ENCODE data around the gene ATAD3C.
"Not testable (repeated sequence)": the region's sequence is repeated elsewhere in the genome, so short reads cannot be mapped to it uniquely, and the experiment has no call there.

Gene ATAD3C

DNA sequence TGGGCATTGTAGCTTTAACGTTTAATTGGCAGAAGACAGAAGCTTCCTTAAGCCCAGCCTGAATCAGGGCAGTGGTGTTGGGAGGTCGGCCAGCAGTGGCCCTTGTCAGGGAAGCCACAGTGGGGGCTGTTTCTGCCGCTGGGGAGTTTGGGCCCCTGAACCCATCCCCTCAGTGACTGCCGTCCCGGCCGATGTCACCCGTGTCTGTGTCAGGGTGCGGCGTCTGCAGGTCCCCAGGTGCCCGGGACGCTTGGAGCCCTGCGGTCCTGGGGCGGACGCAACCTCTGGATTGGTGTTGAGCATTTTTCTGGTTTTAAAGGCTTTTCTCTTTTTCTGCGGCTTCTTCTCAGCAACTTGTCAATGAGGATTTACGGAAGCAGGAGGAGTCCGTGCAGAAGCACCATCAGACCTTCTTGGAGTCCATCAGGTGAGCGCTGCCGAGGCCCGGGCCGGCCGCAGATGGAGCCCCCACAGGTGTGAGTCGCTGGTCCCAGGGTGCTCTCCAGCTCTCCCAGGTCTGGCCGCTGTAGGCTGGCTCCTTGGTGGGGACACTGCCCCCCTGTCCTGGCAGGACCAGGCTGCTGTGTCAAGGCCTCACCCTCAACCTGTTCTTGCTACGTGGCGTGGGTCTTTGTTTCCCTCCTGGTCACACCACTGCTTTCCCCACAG is 2.3 kb downstream of the ATAD3C start:
- no peak for DNase-seq

GRCh38 chr1:1452365-1452739 is 2.9 kb downstream of the ATAD3C start:
- not testable (repeated sequence) for DNase-seq

DNA sequence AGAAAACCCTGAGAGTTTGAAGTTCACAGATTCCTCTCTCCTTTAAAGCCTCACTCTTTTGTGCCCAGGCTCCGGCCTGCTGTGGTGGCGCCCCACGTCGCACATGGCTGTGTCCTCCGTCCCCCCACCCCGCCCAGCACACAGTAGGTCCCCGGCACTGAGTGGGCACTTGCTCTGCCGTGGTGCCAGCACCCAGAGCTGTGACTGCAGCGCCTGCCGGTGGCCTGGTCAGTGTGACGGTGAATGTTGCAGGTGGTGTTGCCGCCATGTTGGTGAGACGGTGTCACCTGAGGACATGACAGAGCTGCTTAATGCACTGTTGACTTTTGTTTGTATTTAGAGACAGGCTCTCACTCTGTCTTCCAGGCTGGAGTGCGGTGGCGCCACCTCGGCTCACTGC is 3.4 kb downstream of the ATAD3C start:
- no peak for DNase-seq

GRCh38 chr1:1454286-1455056 is 5.0 kb downstream of the ATAD3C start:
- DNase-seq: not testable (repeated sequence)

DNA sequence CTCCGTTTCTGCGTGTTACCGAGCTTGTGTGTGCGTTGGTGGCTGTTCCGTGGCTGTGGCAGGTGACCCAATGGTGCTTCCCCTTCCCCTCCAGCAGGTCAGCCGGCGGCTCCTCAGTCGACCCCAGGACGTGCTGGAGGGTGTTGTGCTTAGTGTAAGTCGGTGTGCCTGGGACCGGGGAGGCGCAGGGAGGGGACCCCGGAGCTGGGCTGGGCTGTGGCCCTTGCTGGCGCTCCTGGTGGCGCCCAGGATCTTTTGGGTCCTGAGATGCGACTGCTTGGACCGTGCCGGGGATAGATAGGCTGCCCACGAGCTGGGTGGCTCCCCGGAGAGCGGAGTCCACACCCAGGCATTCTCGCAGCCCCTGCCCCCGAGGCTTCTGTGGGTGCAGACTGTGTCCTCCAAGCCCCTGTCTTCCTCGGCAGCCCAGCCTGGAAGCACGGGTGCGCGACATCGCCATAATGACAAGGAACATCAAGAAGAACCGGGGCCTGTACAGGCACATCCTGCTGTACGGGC is 5.9 kb downstream of the ATAD3C start:
- no peak for DNase-seq

- DNase-seq: not testable (repeated sequence)
Measured at GRCh38 chr1:1455934-1456333, 6.4 kb downstream of the ATAD3C start.

- DNase-seq: not testable (repeated sequence)
Measured at GRCh38 chr1:1456683-1457255, 7.3 kb downstream of the ATAD3C start.

DNA sequence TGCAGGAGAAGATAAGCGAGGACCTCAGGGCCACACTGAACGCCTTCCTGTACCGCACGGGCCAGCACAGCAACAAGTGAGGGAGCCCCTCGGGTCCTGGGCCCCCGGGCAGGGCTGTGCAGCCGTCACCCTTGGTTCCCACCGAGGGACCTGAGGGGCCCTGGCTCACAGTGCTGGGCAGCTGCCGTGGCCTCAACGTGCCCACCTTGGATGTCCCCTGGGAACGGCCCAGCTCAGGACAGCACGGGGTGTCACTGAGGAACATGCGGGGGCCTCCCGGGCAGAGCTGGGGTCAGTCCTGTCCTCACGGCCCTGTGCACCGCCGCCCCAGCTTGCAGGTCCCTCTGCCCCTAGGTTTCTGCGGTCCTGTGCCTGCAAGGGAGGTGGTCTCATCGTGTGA is 9.7 kb downstream of the ATAD3C start:
- DNase-seq: not testable (repeated sequence)

DNA sequence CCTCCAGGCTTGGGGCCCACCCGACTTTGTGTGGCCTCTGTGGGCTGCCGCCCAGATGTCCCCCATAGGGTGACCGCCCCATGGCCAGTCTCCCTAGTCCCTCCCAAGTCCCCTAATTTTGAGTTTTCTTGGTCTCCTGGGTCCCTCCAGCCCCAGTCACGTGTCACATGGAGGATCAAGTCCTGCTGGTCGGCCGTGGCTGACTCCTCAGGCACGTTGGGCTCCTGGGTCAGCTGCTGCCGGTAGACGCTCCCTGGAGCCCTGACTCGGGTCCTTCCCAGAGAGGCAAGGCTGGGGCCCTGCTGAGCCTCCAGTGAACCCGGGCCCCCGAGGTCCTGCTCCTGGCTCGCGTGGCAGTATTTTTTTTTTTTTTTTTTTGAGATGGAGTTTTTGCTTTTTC is 10.2 kb downstream of the ATAD3C start:
- DNase-seq: not testable (repeated sequence)

- no peak for DNase-seq
Measured at GRCh38 chr1:1460540-1461130, 11.1 kb downstream of the ATAD3C start.

GRCh38 chr1:1461721-1462317 is 12.3 kb downstream of the ATAD3C start:
- no peak for DNase-seq

DNA sequence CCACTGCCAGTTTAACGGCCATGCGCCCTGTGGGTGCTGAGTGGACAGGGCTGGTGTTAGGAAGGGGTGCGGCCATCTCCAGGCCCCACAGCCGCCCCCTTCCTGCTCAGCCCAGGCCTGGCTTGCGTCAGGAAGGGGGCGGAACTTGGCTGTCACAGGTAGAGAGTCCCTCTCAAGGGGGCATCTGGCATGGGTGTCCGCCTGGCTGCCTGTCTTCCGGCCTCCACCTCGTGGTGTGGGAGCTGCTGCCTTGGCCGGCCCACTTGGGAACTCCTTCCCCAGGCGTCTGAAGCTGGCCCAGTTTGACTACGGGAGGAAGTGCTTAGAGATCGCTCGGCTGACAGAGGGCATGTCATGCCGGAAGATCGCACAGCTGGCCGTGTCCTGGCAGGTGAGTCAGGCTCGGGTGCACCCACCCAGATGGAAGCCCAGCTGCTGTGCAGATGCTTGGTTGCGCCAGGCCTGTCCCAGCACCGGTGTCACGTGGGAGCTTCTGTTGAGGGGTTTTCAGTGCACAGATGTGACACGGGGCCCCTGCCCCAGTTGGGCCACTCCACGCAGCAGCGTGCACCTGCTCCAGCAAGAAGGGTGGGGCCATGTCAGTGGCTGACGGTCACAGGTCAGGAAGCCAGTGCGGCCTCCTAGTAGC is 13.0 kb downstream of the ATAD3C start:
- DNase-seq: peak; percentile 15 to 25 (median 20)

GRCh38 chr1:1463312-1463711 is 13.8 kb downstream of the ATAD3C start:
- DNase-seq: no peak

DNA sequence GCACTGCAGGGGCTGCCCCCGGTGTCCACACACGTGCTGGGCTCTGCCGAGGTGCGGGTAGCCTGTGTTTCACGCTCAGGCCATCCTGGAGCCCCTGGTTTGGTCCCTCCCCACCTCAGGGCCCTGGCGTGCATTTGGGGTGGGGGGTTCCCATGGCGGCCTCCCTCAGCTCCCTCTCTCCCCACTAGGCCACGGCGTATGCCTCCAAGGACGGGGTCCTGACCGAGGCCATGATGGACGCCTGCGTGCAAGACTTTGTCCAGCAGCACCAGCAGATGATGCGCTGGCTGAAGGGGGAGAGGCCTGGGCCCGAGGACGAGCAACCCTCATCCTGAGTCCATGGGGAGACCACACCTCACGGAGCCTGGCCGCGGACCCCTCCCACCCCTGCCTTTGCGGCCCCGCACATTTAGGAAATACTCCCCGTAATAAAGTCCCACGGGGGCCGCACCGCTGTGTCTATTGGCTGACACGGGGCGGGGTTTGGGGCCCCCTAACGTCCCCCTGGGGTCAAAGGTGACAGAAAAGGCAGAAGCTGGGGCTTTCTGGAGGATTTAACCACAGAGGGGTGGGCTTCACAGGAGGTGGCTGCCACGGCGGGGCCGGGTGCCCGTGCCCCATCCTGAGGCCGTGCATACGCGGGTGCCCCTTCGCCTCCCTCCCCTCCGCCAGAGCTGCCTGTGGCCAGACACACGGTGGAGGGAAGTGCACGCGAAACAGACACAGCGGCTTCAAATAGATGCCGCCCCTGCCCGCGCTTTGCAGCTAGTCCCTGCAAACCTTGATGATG is 18.9 kb downstream of the ATAD3C start:
- not testable (repeated sequence) for DNase-seq

DNA sequence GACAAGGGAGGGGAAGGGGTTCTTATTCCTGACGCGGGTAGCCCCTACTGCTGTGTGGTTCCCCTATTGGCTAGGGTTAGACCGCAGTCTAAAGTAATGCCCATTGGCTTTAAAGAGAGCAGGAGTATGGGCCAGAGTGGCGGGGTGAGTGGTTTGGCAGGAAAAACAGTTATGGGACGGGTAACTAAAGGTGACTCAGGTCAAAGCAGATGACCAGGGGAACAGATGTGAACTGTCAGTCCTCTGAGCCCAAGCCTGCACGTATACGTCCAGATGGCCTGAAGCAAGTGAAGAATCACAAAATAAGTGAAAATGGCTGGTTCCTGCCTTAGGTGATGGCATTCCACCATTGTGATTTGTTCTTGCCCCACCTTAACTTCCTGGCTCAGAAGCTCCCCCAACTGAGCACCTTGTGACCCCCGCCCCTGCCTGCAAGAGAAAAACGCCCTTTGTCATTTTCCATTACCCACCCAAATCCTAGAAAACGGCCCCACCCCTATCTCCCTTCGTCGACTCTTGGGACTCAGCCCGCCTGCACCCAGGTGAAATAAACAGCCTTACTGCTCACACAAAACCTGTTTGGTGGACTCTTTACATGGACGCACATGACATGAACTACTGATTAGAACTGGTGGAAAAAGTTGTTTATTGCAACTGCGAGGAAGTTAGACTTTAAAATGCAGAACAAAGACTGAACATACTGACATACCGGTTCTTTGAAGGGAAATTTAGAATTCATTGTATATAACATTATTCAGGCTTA is 21.3 kb downstream of the ATAD3C start:
- no peak for DNase-seq

GRCh38 chr1:1471389-1472052 is 22.0 kb downstream of the ATAD3C start, which contains the start of gene ATAD3B:
TSS of gene ATAD3B (plus strand) at chr1:1471765. CDS start at chr1:1471885, 120 bp downstream.
- DNase-seq: peak; percentile 95 to 97 (median 97)

DNA sequence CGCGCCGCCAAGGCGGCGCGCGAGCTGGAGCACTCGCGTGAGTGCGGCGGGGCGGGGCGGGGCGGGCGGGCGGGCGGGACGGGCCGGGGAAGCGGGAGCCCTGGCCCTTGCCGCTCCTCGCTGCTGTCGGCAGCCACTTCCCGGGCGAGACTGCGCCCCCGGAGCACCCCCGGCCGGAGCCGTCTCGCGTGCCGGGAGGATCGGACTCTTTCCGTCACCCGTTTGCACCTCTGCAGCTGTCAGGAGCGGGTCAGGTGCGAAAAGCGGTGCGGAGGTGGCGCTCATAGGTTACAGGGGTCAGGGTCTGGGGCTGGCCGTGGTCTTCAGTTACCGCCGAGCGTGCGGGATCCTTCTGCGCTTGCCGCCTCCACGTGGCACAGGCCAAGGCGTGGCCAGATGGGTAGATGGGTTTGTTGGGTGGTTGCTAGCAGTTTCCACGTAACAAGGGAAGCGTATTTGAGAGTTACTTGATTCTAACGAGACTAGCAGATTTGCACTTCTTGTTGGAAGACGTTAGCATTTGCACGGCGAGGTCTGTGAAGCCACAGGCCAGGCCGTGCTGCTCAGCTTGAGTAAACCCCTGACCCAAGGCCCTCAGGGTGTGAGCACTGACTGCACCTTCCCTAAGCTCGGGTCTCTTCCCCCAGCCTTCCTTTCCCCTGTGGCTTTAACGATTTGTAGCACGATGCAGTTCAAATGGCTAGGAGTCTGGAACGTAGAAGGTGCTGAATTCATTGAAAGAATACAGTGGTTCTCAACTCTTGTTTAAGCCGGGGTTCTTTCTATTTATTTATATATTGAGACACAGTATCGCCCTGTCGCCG is 22.8 kb downstream of the ATAD3C start:
- DNase-seq: peak in 2 of 3 donors; percentile 2 to 37

DNA sequence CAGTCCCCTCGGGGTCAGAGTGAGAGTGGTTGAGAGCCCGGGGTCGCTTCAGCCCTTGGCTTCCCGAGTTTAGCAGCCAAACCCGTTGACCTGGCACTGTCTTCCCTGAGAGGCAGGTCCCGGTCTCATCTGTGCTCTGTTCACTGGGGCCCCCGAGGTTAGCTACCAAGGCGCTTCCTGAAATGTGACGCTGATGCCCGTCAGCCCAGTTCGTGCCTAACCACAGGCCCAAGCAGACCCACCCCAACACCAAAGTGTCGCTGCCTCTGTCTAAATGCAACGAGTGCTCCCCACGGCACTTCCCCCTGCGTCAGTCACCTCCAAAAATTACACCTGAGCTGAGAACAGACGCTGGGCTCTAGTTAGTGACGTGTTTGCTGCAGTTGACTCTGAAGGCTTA is 26.5 kb downstream of the ATAD3C start:
- not testable (repeated sequence) for DNase-seq

DNA sequence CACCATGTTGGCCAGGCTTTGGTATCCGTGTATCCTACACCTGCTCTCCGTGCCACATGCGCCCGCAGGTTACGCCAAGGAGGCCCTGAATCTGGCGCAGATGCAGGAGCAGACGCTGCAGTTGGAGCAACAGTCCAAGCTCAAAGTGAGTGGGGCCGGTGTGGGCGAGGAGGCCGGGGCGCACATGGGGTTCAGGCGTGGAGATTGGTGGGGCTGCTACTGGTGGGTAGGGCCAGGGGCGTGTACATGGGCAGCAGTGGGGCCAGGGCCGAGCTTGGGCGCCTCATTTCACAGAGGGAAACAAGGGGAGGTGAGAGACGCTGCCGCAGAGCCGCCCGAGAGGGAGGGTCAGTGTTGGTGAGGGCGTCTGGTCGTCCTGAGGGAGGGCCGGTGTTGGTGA is 27.7 kb downstream of the ATAD3C start:
- no peak for DNase-seq
